Endothelial cell of umbilical vein (primary cell): ENCODE measurements around the gene FBLIM1. TPM values are rescaled to one million over a fixed set of nuclear protein-coding genes. Genes with fewer than 3 reads are reported as not detected.

Experiments used
- BruUV-seq: library from RNA; stranded (reverse); fragments of 400-500 nt; replicated peaks from 2 replicates; lab custom pipeline; 2021; lab: Mats Ljungman, UMichigan
- CTCF ChIA-PET: fragments of 300-600, 350-600 bp; sonication (Branson Sonifier 250); formaldehyde crosslinking; loops from one replicate; lab custom pipeline; 2021; ENCODE audit warnings: antibody characterized with exemption, inconsistent platforms; lab: Charles Lee
- POLR2A ChIA-PET: fragments of 300-600, 350-600 bp; sonication (Branson Sonifier 250); formaldehyde crosslinking; loops from one replicate; lab custom pipeline; 2021; ENCODE audit warnings: antibody characterized with exemption, inconsistent platforms; lab: Charles Lee
- DNase-seq: peaks from one replicate; pipeline ENCODE4 v3.0.0-alpha.2; 2011; ENCODE audit warnings: low read depth, low spot score
- FAIRE-seq: peaks from 2 replicates; lab custom pipeline; 2011; peaks lifted over from hg19 to GRCh38; lab: Jason Lieb, UNC
- H2AFZ ChIP-seq: 2 replicates; pipeline ENCODE4 v1.6.0; 2012; ENCODE audit warnings: low read depth, low read length, control low read depth, inconsistent platforms
- H3K27ac ChIP-seq: 2 replicates; pipeline ENCODE4 v1.5.1; 2011; ENCODE audit warnings: low read depth, mild to moderate bottlenecking, control low read depth, low read length, moderate library complexity; ENCODE audit not compliant: insufficient read depth
- H3K27me3 ChIP-seq, 2 experiments: 2 replicates each; pipeline versions ENCODE4 v1.6.0 to v1.6.1; 2011; ENCODE audit warnings: low read length in 2 of 2, mixed read lengths in 1 of 2; ENCODE audit not compliant: control insufficient read depth in 2 of 2, insufficient read depth in 2 of 2
- H3K36me3 ChIP-seq, 2 experiments: 2 replicates in 1 of 2; 3 replicates in 1 of 2; pipeline ENCODE4 v1.5.1; 2011; ENCODE audit warnings: low read length in 2 of 2, mild to moderate bottlenecking in 1 of 2, moderate library complexity in 1 of 2; ENCODE audit not compliant: control insufficient read depth in 2 of 2, insufficient read depth in 2 of 2; ENCODE audit errors: extremely low read depth in 1 of 2
- H3K4me1 ChIP-seq: 3 replicates; pipeline ENCODE4 v1.5.1; 2011; ENCODE audit warnings: mild to moderate bottlenecking, low read length; ENCODE audit not compliant: control insufficient read depth, insufficient read depth; ENCODE audit errors: extremely low read depth
- H3K4me2 ChIP-seq: 2 replicates; pipeline ENCODE4 v1.6.1; 2011; ENCODE audit warnings: low read length, control low read depth, mixed read lengths; ENCODE audit not compliant: insufficient read depth
- H3K4me3 ChIP-seq, 3 experiments: fragments of 200-600 bp in 1 of 3; sonication (generic), shearing (Covaris generic) in 1 of 3; replicated peaks in 1 of 3; 2 replicates each; pipeline ENCODE4 v1.5.1; 2011 to 2016; ENCODE audit warnings: control low read depth in 3 of 3, low read length in 3 of 3, mild to moderate bottlenecking in 2 of 3, inconsistent platforms in 1 of 3, low read depth in 1 of 3, moderate library complexity in 1 of 3; ENCODE audit not compliant: insufficient read depth in 1 of 3
- H3K79me2 ChIP-seq: 2 replicates; pipeline ENCODE4 v1.6.0; 2012; ENCODE audit warnings: low read length, inconsistent platforms; ENCODE audit not compliant: control insufficient read depth, insufficient read depth
- H3K9ac ChIP-seq: replicated peaks from 2 replicates; pipeline ENCODE3; 2011; ENCODE audit warnings: low read length, control low read depth; ENCODE audit not compliant: insufficient read depth; ENCODE audit errors: extremely low read depth
- H3K9me1 ChIP-seq: replicated peaks from 3 replicates; pipeline ENCODE4 v1.6.0; 2011; ENCODE audit warnings: mild to moderate bottlenecking, low read length; ENCODE audit not compliant: control insufficient read depth, insufficient read depth; ENCODE audit errors: extremely low read depth
- H3K9me3 ChIP-seq: replicated peaks from 2 replicates; pipeline ENCODE4 v1.5.1; 2012; ENCODE audit warnings: low read length, inconsistent platforms; ENCODE audit not compliant: control insufficient read depth, insufficient read depth
- H4K20me1 ChIP-seq: replicated peaks from 2 replicates; pipeline ENCODE3; 2011; ENCODE audit warnings: mild to moderate bottlenecking, low read length; ENCODE audit not compliant: control insufficient read depth, insufficient read depth; ENCODE audit errors: extremely low read depth
- FOS ChIP-seq: IDR thresholded peaks from 2 replicates; pipeline ENCODE4 v1.6.1; 2011; ENCODE audit warnings: mild to moderate bottlenecking, low read length, moderate library complexity, borderline replicate concordance; ENCODE audit not compliant: insufficient read depth
- GATA2 ChIP-seq: IDR thresholded peaks from 2 replicates; pipeline ENCODE4 v1.7.0; 2011; ENCODE audit warnings: low read depth, mild to moderate bottlenecking, moderate library complexity, mixed read lengths, low read length; ENCODE audit not compliant: insufficient read length, insufficient read depth
- JUN ChIP-seq: IDR thresholded peaks from 2 replicates; pipeline ENCODE4 v1.6.1; 2011; ENCODE audit warnings: borderline replicate concordance, low read depth; ENCODE audit not compliant: insufficient read length, insufficient read depth
- MYC ChIP-seq: IDR thresholded peaks from one replicate; pipeline ENCODE4 v1.6.1; 2011; ENCODE audit warnings: mild to moderate bottlenecking, low read depth, low read length
- POLR2A ChIP-seq: IDR thresholded peaks from 2 replicates; pipeline ENCODE4 v1.6.1; 2012; ENCODE audit warnings: low read depth, mild to moderate bottlenecking, control low read depth, low read length
- POLR2AphosphoS5 ChIP-seq: IDR thresholded peaks from 2 replicates; pipeline ENCODE4 v1.6.1; 2012; ENCODE audit warnings: low read depth, mild to moderate bottlenecking, control low read depth, low read length, moderate library complexity; ENCODE audit not compliant: insufficient read depth
- dilution Hi-C: fragments of 300-500 bp; cut with MboI; formaldehyde crosslinking; loops from one replicate; pipeline ENCODE4 v1.15.0; 2019; ENCODE audit warnings: low sequenced_read_pairs; ENCODE audit not compliant: extremely low pct_ligation_motif_present
- intact Hi-C: fragments of 100-400 bp; cut with micrococcal nuclease; formaldehyde crosslinking; loops from one replicate; pipeline ENCODE4 v1.10.0; 2022
- polyA plus RNA-seq, 4 experiments: library from polyadenylated mRNA; depleted of rRNA in 3 of 4; stranded (reverse) in 3 of 4; unstranded in 1 of 4; fragments of >200 nt; gene quantifications; 2 replicates each; pipeline versions ENCODE4 v1.2.1 to v1.2.3, GENCODE V29; 2011 to 2012; ENCODE audit warnings: missing spikeins in 1 of 4
- total RNA-seq: library from RNA; stranded (reverse); gene quantifications from 2 replicates; pipeline ENCODE4 v1.2.3, GENCODE V29; 2021
- TF ChIP-seq, protein P1 (sequence below): IDR thresholded peaks from 2 replicates; pipeline ENCODE4 v1.6.1; 2011; ENCODE audit not compliant: insufficient read depth, insufficient read length
- TF ChIP-seq, protein P2 (sequence below), 2 donors: IDR thresholded peaks; 1 replicate in 1 of 2; 2 replicates in 1 of 2; pipeline ENCODE4 v1.5.1; 2011; ENCODE audit warnings: low read length in 2 of 2, mild to moderate bottlenecking in 2 of 2, moderate library complexity in 2 of 2, control low read depth in 1 of 2, inconsistent platforms in 1 of 2, low read depth in 1 of 2; ENCODE audit not compliant: insufficient read depth in 1 of 2; ENCODE audit errors: extremely low read depth in 1 of 2

FBLIM1 gene
- total and polyA plus RNA-seq, 2 donors (not counting 3 experiments of a cell fraction or from before 2014, with no cell fraction given): 363 to 414 TPM

DNA sequence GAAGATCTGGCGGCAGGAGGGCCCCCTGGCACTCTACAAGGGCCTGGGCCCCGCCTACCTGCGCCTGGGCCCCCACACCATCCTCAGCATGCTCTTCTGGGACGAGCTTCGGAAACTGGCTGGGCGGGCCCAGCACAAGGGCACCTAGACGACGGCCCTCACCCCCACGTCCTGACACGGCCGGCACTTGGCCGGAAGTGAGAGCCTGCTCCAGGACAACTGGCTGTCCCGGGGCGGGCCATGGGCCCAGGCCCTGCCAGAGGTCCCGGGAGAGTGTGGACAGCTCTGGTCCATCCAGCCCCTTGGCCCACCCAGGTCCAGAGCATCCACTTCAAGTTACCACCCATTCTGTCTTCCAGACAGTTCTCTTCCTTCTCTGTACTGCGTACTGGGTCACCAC is 19.3 kb upstream of the FBLIM1 start:
- POLR2A ChIA-PET: interaction anchor here (1.0 kb wide), 1 partner anchor 21 kb away, joined by 3 read pairs; no protein-coding TSS in a partner anchor
- no TSS peak for BruUV-seq

More for the DNA sequence above, 19.3 kb upstream of the FBLIM1 start:
- H3K27me3 ChIP-seq: no peaks in the 10 kb centered on the region
- dilution Hi-C loops: no loop called here
- no peak overlapping the region for H3K4me2 ChIP-seq
- H3K9ac ChIP-seq: no peak overlapping the region
- no peaks in the 10 kb centered on the region for H3K4me1 ChIP-seq
- H3K9me3 ChIP-seq: no peaks in the 10 kb centered on the region
- H4K20me1 ChIP-seq: no peaks in the 10 kb centered on the region
- no peak overlapping the region for H2AFZ ChIP-seq
- no peaks in the 10 kb centered on the region for H3K9me1 ChIP-seq
- no peak for FAIRE-seq
- no peak for DNase-seq
- no peaks in the 10 kb centered on the region for H3K79me2 ChIP-seq
- intact Hi-C loops: no loop called here
- H3K27ac ChIP-seq: no peak overlapping the region
- peaks cover 0 to 6% of the 10 kb centered on the region in 2 experiments for H3K36me3 ChIP-seq
- TF ChIP-seq, protein P1, sequence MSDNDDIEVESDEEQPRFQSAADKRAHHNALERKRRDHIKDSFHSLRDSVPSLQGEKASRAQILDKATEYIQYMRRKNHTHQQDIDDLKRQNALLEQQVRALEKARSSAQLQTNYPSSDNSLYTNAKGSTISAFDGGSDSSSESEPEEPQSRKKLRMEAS: no peak
- TF ChIP-seq, protein P2, sequence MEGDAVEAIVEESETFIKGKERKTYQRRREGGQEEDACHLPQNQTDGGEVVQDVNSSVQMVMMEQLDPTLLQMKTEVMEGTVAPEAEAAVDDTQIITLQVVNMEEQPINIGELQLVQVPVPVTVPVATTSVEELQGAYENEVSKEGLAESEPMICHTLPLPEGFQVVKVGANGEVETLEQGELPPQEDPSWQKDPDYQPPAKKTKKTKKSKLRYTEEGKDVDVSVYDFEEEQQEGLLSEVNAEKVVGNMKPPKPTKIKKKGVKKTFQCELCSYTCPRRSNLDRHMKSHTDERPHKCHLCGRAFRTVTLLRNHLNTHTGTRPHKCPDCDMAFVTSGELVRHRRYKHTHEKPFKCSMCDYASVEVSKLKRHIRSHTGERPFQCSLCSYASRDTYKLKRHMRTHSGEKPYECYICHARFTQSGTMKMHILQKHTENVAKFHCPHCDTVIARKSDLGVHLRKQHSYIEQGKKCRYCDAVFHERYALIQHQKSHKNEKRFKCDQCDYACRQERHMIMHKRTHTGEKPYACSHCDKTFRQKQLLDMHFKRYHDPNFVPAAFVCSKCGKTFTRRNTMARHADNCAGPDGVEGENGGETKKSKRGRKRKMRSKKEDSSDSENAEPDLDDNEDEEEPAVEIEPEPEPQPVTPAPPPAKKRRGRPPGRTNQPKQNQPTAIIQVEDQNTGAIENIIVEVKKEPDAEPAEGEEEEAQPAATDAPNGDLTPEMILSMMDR (IDR thresholded peaks at IDR 0.05; ENCODE audit: extremely low read depth in 1 of 2, insufficient read depth in 1 of 2, low read depth in 1 of 2, low read length in 2 of 2): no peak
- TF ChIP-seq FOS: no peak
- TF ChIP-seq POLR2A: no peak
- no peak for TF ChIP-seq MYC
- TF ChIP-seq GATA2: no peak
- TF ChIP-seq POLR2AphosphoS5: peak; percentile 32
- no peak for TF ChIP-seq JUN
- H3K4me3 ChIP-seq: no peak overlapping the region
- CTCF ChIA-PET: interaction anchor here (0.6 to 4.2 kb wide), 4 partner anchors 9 to 148 kb away, joined by 3 to 31 read pairs (median 3); partner anchors contain the start of gene FBLIM1
